GM12878 (cell line): ENCODE results near the gene REST. TPM values are rescaled to one million over a fixed set of nuclear protein-coding genes. Genes with fewer than 3 reads are reported as not detected.

ENCODE experiments used
- BCLAF1 ChIP-seq: fragments of 450-650 bp; IDR thresholded peaks from 2 replicates; pipeline ENCODE4 v1.6.1; 2017; ENCODE audit warnings: antibody characterized with exemption, mild to moderate bottlenecking, moderate library complexity
- CHD4 ChIP-seq: fragments of 200-600 bp; sonication (generic); IDR thresholded peaks from 2 replicates; pipeline ENCODE4 v1.6.1; 2016; ENCODE audit warnings: mild to moderate bottlenecking
- CTCF ChIP-seq, 3 experiments: IDR thresholded peaks in 2 of 3; conservative IDR thresholded peaks in 1 of 3; 2 replicates each; pipeline ENCODE4 v1.5.1; 2011; ENCODE audit warnings: low read depth in 3 of 3, low read length in 3 of 3, mild to moderate bottlenecking in 3 of 3, control low read depth in 2 of 3, moderate library complexity in 2 of 3, inconsistent platforms in 1 of 3, mixed read lengths in 1 of 3; ENCODE audit not compliant: control insufficient read depth in 2 of 3, insufficient read depth in 1 of 3; ENCODE audit errors: extremely low read depth in 1 of 3
- CUX1 ChIP-seq: IDR thresholded peaks from 2 replicates; pipeline ENCODE4 v1.6.1; 2012; ENCODE audit warnings: improper control_type of control experiment, low read depth, low read length; ENCODE audit not compliant: insufficient replicate concordance
- EGR1 ChIP-seq, 2 experiments: IDR thresholded peaks; 1 replicate in 1 of 2; 2 replicates in 1 of 2; pipeline ENCODE4 v1.6.1; 2011 to 2012; ENCODE audit warnings: low read depth in 2 of 2, low read length in 2 of 2, borderline replicate concordance in 1 of 2, mild to moderate bottlenecking in 1 of 2, moderate library complexity in 1 of 2
- HDGF ChIP-seq: fragments of 450-650 bp; IDR thresholded peaks from 2 replicates; pipeline ENCODE4 v1.6.1; 2016; ENCODE audit warnings: antibody characterized with exemption
- HSF1 ChIP-seq: fragments of 150-350 bp; IDR thresholded peaks from 2 replicates; pipeline ENCODE4 v1.6.1; 2014; ENCODE audit warnings: mild to moderate bottlenecking, low read depth, low read length
- MEF2A ChIP-seq: IDR thresholded peaks from 2 replicates; pipeline ENCODE4 v1.6.1; 2011; ENCODE audit warnings: low read depth, mild to moderate bottlenecking, low read length, moderate library complexity; ENCODE audit not compliant: insufficient read depth
- MLLT1 ChIP-seq: fragments of 450-650 bp; IDR thresholded peaks from 2 replicates; pipeline ENCODE4 v1.6.1; 2016; ENCODE audit warnings: mild to moderate bottlenecking
- MYB ChIP-seq: fragments of 150-350 bp; IDR thresholded peaks from 2 replicates; pipeline ENCODE4 v1.6.1; 2014; ENCODE audit warnings: mild to moderate bottlenecking, low read depth, low read length, borderline replicate concordance
- SIN3A ChIP-seq: IDR thresholded peaks from 2 replicates; pipeline ENCODE4 v1.6.1; 2012; ENCODE audit warnings: low read depth, low read length, improper control_type of control experiment
- TAF1 ChIP-seq: IDR thresholded peaks from 2 replicates; pipeline ENCODE4 v1.6.1; 2011; ENCODE audit warnings: mild to moderate bottlenecking, low read depth, low read length, borderline replicate concordance
- TCF3 ChIP-seq: IDR thresholded peaks from 2 replicates; pipeline ENCODE4 v1.6.1; 2012; ENCODE audit warnings: low read depth, mild to moderate bottlenecking, low read length, borderline replicate concordance; ENCODE audit not compliant: insufficient read depth
- TCF7 ChIP-seq: IDR thresholded peaks from 2 replicates; pipeline ENCODE4 v1.6.1; 2014; ENCODE audit warnings: antibody characterized with exemption, borderline replicate concordance
- polyA plus RNA-seq, 11 experiments: library from polyadenylated mRNA; depleted of rRNA in 4 of 11; unstranded in 6 of 11; stranded (reverse) in 5 of 11; fragments of >200 nt; fragmentation: Nextera tagmentation in 4 of 11; fragmentation: Illumina TruSeq in 1 of 11; extraction: Ambion mirVana in 4 of 11; extraction: Trizol in 1 of 11; gene quantifications; 1 replicate in 1 of 11; 2 replicates in 10 of 11; pipeline versions ENCODE4 v1.2.1 to v1.2.3, GENCODE V29; 2011 to 2016; ENCODE audit warnings: inconsistent platforms in 2 of 11, missing spikeins in 2 of 11, low read depth in 1 of 11
- total RNA-seq, 4 experiments: library from RNA; depleted of rRNA in 3 of 4; stranded (reverse); fragments of >200 nt in 3 of 4; fragmentation: Illumina TruSeq in 1 of 4; extraction: Trizol in 1 of 4; gene quantifications; 2 replicates each; pipeline versions ENCODE4 v1.2.1 to v1.2.3, GENCODE V29; 2013 to 2021

REST gene
- total and polyA plus RNA-seq, 10 of the 15 experiments (the other 5 are each of a cell fraction or from before 2014, with no cell fraction given) = 3.7 to 36.3 (median 20.4) TPM

- TF ChIP-seq CTCF (IDR thresholded peaks at IDR 0.05 in 2 of 3, conservative IDR thresholded peaks at IDR 0.05 in 1 of 3; ENCODE audit: control insufficient read depth in 2 of 3, extremely low read depth in 1 of 3, insufficient read depth in 1 of 3, low read depth in 3 of 3, low read length in 3 of 3) (peak in 1 of 3 experiments; percentile 12; a peak in 1 of 6 replicates), MLLT1 (no peak), MYB (no peak), TAF1 (no peak), MEF2A (0 out of 2 replicates have a peak, but pooled peaks have one; percentile 25), TCF7 (no peak), CHD4 (no peak), EGR1 (IDR thresholded peaks at IDR 0.05; ENCODE audit: borderline replicate concordance in 1 of 2, low read depth in 2 of 2, low read length in 2 of 2) (peak in 1 of 2 experiments; percentile 91; a peak in 2 of 3 replicates), HDGF (no peak), HSF1 (no peak), CUX1 (no peak), BCLAF1 (no peak), TCF3 (no peak), SIN3A (peak; percentile 52; the same call in 1 of the 2 replicates)
Measured at GRCh38 chr4:56908206-56909085, 746 bp downstream of the REST start (continued).
